GM18498 (cell line): Measurements from ENCODE around the gene NRK.
"Not testable (repeated sequence)": the region's sequence is repeated elsewhere in the genome, so short reads cannot be mapped to it uniquely, and the experiment has no call there.

Experiments
- ATAC-seq: cut with Tn5 transposase; IDR thresholded peaks from one replicate; pipeline ENCODE4 v1.9.1; 2021; ENCODE audit warnings: mild to moderate bottlenecking, moderate library complexity; ENCODE audit not compliant: unreplicated experiment

Gene NRK, protein sequence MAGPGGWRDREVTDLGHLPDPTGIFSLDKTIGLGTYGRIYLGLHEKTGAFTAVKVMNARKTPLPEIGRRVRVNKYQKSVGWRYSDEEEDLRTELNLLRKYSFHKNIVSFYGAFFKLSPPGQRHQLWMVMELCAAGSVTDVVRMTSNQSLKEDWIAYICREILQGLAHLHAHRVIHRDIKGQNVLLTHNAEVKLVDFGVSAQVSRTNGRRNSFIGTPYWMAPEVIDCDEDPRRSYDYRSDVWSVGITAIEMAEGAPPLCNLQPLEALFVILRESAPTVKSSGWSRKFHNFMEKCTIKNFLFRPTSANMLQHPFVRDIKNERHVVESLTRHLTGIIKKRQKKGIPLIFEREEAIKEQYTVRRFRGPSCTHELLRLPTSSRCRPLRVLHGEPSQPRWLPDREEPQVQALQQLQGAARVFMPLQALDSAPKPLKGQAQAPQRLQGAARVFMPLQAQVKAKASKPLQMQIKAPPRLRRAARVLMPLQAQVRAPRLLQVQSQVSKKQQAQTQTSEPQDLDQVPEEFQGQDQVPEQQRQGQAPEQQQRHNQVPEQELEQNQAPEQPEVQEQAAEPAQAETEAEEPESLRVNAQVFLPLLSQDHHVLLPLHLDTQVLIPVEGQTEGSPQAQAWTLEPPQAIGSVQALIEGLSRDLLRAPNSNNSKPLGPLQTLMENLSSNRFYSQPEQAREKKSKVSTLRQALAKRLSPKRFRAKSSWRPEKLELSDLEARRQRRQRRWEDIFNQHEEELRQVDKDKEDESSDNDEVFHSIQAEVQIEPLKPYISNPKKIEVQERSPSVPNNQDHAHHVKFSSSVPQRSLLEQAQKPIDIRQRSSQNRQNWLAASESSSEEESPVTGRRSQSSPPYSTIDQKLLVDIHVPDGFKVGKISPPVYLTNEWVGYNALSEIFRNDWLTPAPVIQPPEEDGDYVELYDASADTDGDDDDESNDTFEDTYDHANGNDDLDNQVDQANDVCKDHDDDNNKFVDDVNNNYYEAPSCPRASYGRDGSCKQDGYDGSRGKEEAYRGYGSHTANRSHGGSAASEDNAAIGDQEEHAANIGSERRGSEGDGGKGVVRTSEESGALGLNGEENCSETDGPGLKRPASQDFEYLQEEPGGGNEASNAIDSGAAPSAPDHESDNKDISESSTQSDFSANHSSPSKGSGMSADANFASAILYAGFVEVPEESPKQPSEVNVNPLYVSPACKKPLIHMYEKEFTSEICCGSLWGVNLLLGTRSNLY (N-terminal part only)

DNA sequence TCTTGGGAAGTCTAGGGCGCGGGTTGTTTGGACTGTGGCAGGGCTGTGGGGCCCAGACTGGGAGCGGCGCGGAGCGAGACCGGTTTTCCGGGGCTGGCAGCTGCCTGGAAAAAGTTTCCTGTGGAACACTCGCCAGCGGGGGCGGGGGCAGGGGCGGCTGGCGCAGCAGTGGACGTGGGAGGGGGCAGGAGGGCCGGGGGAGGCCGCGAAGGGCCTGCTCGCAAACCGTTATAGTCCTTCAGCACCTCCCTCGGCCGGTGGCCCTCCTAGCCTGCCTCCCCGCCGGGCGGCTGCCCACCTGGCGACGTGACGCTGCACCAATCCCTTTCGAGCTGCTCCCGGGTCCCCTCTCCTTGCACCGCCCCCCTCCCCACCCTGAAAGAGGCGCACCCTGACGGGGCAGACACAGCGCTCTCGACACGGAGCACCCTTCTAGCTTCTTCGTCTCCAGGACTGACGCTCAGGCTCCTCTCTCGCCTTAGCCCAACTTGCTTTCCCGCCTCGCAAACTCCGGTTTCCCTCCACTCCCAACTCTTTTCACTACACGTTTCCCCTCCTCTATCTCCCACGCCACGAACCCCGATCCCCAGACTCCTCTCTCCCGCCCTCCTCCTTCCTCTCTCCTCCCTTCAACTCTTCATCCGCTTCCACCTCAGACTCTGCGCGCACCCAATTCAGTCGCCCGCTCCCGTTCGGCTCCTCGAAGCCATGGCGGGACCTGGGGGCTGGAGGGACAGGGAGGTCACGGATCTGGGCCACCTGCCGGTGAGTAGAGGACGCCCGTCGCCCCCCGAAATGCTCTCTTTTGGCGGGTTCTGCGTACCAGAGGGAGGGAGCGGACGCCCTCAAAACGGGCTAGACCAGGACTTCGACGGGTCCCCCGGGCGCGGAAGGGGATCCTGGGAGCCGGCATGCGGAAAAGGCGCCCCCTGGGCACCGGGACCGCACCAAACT lies at the start of gene NRK:
NRK (plus strand) TSS at position 402 of the 954 bp plus-strand sequence; CDS start at position 709, 307 bp downstream.
- ATAC-seq: no peak

DNA sequence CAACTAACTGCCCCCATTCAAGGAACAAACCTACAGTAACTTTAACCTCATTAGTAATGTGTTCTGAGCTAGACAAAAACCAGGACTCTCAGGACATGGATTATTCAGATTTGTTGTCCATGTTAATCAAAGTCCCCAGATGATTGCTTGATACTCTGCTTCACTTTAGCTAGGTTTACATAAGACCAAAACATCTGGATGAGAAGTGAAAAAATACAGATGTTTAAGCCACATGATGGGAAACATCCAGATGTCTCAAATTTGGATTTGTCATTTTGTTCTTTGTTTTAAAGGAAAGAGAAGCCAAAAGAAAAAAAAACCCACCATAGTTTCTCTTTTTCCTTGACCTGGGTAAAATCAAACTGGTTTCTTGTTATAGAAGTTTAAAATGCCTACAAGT lies 48.5 kb upstream of the NRK start:
- no peak for ATAC-seq

DNA sequence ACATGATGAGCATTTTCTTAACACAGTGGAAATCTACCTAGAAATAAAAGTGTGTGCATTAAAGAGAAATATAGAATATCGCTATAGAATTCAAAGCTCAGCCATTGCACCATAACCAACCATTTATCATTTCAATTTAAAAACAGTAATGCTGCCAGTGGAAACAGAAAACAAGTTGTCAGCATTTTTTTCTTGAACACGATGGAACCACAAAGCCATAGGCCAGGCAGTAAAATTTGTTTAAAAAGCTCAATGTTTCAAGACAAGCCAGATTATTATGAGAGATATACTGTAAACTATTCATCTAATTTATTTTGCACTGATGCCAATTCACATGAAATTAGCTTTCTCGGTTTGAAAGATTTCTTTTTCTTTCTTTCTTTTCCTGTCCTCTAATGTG lies 46.7 kb upstream of the NRK start:
- no peak for ATAC-seq

DNA sequence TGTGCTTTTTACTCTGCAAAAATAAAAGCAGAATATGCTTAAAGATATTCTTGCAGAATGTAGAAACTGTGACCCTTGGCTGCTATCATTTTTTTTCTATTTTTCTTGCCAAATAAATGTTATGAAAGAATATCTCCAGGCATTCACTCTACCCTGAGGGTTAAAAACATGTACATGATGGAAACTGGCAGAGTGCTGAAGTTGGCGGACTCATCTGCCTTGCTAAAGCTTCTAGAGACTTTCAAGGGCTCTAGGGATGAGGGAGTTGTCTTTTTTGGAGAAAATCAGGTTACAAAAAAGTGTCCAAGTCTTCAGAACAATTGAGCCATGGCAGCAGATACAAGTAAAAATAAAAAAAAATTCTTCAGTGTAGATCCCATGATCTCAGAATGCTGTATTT lies 40.5 kb upstream of the NRK start:
- no peak for ATAC-seq

DNA sequence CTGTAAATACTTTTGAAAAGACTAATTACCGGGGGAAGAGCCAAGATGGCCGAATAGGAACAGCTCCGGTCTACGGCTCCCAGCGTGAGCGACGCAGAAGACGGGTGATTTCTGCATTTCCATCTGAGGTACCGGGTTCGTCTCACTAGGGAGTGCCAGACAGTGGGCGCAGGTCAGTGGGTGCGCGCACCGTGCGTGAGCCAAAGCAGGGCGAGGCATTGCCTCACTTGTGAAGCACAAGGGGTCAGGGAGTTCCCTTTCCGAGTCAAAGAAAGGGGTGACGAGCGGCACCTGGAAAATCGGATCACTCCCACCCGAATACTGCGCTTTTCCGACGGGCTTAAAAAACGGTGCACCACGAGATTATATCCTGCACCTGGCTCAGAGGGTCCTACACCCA lies 25.5 kb upstream of the NRK start:
- not testable (repeated sequence) for ATAC-seq

DNA sequence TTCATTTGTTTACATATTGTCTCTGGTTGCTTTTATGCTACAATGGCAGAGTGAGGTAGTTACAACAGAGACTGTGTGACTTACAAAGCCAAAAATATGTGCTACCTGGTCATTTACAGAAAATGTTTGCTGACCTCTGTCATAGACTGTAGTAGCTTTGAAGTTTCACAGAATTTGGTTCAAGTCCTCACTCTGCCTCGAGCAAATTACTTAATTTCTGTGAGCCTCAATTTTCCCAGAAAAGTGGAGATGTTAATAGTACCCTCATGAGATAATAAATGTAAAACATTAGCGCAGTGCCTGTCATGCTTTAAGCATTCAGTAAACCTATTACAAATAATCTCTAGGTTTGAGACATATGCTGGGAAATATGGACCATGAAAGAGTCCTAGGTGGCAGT lies 18.4 kb upstream of the NRK start:
- no peak for ATAC-seq

DNA sequence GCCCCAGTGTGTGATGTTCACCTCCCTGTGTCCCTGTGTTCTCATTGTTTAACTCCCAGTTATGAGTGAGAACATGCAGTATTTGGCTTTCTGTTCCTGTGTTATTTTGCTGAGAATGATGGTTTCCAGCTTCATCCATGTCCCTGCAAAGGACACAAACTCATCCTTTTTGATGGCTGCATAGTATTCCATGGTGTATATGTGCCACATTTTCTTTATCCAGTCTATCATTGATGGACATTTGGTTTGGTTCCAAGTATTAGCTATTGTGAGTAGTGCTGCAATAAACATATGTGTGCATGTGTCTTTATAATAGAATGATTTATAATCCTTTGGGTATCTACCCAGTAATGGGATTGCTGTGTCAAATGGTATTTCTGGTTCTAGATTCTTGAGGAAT lies 16.7 kb upstream of the NRK start:
- ATAC-seq: not testable (repeated sequence)

DNA sequence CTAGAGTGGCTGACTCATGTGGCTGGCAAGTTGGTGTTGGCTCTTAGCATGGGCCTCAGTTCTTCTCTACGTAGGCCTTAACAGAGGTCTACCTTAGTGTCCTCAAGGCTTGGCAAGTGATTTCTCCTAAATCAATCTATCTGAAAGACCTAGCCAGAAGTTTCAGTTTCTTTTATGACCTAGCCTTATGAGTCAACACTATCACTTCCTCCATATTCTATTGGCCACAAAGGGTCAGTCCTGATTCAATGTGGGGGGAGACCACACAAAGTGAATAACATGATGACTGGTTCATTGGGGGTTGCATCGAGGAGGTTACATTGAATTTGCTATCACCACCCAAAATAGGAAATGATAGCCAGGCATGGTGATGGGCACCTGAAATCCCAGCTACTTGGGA lies 5.8 kb upstream of the NRK start:
- ATAC-seq: no peak

DNA sequence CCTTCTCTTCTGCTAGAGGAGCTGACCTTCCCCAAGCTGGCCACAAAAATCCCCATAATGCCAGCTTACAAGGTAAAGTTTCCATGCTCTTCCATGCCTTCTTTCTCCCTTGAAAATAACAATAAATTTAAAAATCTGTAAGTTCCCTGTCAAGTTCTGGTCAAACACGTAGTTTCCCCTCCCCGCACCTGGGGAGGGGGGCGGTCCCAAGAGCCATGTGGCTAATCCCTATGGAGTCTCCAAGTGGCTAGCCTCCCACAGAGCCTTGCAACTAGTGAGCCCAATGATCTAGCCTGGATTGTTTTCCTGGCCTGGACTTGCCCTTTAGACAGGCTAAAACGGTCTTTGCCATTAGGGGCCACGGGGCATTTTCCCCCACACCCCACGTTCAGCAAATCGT lies 2.1 kb upstream of the NRK start:
- no peak for ATAC-seq

DNA sequence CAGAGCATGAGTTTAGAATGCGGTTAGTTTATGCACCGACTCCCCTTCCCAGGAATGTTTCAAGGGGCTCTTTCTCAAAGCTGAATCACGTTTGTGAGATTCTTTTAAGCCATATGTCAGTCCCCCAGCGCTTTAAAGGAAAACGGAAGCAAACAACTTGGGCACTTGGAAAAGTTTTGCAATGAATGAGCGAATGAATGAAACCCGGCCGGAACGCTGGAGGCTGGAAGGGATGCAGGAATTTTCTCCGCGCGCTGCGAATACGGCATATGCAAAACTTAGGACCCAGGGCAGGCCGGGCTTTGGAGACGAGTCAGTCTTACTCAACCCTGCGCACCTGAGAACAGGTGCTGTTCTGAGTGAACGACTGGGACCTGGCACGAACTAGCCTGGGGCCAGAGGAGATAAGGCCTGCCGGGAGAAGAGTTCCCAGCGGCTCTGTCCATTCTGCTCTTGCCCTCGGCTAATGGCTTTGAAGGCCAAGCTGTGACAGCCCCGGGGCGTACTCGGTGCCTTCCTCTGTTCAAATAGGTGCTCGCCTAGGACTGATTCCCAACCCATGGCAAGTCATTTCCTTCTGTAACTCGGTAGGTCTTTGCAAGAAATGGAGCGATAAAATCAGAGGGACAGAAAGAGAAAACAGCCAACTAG lies 743 bp upstream of the NRK start:
- ATAC-seq: no peak

DNA sequence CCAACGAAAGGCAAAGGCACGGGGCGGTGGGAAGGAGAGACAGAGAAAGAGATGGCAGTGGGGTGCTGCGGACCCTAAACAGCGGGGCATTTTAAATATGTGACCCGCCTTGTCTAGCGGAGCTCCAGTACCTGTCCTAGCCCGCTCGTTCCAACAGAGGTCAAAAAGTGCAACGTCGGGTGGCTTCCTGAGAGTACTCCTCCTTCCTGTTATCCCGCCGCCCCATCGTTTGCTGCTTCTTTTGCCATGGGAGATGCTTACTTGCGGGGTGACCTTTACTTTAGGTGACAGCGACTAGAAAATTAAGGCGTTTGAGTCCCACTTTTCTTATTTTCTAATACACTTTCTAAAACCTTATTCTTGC lies 735 bp downstream of the NRK start:
- ATAC-seq: no peak

DNA sequence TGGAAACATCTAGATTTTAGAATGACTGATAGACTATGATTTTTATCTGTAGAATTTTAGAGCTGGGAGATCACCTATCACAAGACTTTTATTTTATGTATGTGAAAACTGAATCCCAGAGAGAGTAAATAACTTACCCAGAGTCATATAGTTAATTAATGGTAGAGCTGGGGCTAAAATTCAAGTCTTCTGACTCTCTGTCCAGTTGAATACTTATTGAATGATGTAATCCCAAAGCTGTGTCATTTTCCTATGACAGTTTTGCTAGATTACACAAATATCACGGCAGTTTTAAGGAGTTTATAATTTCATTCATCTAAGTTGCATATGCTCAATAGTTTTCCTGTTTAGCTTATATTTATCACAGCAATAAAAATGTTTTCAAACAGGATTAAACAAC lies 6.7 kb downstream of the NRK start:
- no peak for ATAC-seq

DNA sequence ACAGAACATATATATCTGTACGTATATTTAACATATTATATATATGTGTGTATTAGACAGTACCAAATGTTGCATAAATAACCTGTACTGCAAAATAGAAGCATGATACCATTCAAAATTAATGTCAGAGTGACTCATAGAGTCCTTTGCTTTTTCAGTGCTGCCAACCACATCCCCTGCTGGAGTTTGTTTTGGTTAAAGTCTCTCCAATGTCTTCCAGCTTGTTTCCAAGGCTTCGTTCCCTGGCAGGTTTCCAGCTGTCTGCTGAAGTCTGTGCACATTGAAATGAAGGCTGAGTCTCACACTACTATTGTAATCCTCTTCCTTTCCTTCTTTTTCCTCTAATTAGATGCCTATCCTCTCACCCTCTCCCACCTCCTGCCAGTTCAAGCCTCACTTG lies 14.9 kb downstream of the NRK start:
- ATAC-seq: no peak

DNA sequence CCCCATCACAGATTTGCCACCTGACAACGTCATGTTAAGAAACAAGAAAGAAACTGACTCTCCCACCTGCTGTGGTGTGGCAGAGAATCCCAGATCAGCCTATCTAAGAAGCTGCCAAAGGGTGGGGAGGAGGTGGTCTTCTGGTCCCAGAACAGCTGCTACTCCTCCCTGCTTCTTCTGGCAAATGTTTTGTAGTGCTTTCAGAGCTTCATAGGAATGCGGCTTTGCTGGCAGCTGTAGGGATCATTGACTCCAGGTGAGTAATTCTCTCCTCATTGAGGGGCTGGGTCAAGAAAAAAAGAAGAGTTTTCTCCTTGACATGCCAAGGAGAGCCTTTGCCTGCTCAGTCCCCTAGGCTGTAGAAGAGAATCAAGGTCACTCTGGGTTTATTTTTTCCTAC lies 23.3 kb downstream of the NRK start:
- no peak for ATAC-seq

DNA sequence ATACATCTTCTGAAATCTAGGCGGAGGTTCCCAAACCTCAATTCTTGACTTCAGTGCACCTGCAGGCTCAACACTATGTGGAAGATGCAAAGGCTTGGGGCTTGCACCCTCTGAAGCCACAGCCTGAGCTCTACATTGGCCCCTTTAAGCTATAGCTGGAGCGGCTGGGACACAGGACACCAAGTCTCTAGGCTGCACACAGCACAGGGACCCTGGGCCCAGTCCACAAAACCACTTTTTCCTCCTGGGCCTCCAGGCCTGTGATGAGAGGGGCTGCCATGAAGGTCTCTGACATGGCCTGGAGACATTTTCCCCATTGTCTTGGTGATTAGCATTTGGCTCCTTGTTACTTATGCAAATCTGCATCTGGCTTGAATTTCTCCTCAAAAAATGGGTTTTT lies 27.8 kb downstream of the NRK start:
- ATAC-seq: not testable (repeated sequence)

DNA sequence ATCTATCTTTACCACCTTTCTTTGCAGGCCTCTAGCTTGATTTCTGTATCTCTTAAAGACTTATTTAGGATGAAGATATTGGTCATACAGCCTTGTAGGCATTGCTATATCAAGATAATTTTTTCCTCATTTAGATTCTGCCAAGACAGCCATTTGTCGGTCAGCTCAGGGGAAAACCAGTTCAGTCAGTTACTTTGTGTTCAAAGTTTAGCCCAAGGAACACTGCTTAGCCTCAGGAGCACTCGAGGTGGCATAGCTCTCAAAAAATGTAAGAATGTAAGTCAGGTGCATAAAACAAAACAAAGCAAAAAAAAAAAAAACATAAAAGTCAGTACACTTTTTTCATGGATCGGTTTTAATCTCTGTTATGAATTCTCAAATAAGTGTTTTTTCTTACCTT lies 43.4 kb downstream of the NRK start:
- ATAC-seq: no peak

DNA sequence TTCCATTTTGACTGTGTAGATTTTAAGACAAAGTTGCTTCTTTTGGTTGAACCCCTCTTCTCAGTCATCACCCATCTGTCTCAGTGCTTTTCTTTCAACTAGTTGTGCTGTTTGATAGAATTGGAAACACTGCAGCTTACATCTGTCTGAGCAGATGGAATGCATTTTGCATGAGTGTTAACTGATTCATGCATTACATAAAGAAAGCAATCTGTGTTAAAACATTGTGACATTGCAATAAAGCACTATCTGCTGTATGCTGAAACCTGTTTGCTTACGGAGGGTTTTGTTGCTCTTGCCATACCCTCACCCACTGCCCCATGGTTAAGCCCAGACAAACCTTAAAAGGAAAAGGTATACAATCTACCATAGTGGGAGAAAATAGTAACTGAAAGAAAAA lies 47.4 kb downstream of the NRK start:
- no peak for ATAC-seq

DNA sequence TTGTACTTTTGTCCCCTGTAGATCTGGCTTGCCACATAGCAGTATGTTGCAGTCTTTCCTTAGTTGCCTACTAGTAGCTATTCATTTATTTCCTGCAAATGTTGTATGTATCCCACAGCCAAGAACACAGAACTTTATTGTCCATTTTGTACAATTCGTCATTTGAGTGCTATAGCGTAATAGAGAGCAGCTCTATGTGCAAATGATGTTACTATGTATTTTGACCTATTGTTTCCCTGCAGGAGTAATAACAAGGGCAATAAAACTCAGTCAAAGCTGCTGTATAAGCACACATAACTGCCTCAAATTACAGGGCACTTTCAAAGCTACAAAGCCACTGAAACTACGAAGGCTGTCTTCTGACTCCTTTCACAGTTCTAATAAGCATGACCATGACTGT lies 48.1 kb downstream of the NRK start:
- ATAC-seq: no peak

DNA sequence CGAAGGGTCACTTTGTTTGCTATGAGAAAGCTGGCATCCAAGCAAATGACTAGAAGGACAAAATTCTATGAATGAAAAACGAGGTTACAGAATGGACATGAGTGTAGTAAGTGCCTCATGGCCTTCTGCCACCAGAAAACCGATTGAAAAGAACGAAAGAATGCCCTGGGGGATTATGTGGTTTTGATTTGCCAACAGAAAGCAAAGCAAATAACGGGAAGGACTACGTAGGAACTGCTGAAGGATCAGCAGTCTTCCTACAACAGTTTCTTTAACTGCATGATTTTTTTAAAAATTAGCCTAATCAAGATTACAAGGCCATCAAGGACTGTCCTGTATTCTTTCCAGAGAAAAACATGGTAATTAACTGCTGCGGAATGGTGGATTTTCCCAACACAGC lies 50.6 kb downstream of the NRK start:
- no peak for ATAC-seq

DNA sequence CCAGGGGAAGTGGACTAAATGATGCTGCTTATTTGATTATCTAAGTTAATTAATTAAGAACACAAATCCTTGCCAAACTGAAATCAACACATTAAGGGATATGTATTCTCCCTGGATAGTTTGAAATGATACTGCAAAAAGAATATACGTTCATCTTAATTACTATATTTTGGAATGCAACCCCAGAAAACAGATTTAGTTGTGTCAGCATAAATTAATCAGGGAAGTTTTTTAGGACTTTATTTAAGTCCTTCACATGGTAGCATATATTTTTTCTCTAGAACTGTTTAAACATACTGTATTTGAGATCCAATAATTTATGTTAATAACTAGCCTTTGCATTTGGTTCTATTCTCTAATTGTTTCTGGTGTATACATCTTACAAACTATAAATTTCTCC lies 52.5 kb downstream of the NRK start:
- no peak for ATAC-seq
